Measurements from ENCODE around the gene PLXNC1. TPM values are rescaled to one million over a fixed set of nuclear protein-coding genes. Genes with fewer than 3 reads are reported as not detected.

Gene PLXNC1
- total RNA-seq, 2 experiments from 2014 or later: 40.6 to 44.3 TPM

GRCh38 chr12:94231709-94232108 lies 83.3 kb downstream of the PLXNC1 start:
- ATAC-seq (ENCODE audit: low read depth) (no peak), DNase-seq (no peak)
- POLR2A ChIA-PET: no interaction called here
- H3K4me1 Mint-ChIP-seq: peaks cover 14% of the 10 kb centered on the region
- H3K4me3 Mint-ChIP-seq: no peak overlapping the region
- H3K36me3 Mint-ChIP-seq: peaks cover 60% of the 10 kb centered on the region
- H3K9me3 Mint-ChIP-seq: no peaks in the 10 kb centered on the region
- no peak overlapping the region for H3K27ac Mint-ChIP-seq
- H3K27me3 Mint-ChIP-seq: no peaks in the 10 kb centered on the region

- ATAC-seq (ENCODE audit: low read depth): no peak
- POLR2A ChIA-PET: no interaction called here
- no peak for DNase-seq
- Mint-ChIP-seq H3K4me3 (no peak overlapping the region), H3K9me3 (no peaks in the 10 kb centered on the region), H3K36me3 (peaks cover 63% of the 10 kb centered on the region), H3K4me1 (peaks cover 9% of the 10 kb centered on the region), H3K27ac (no peak overlapping the region), H3K27me3 (no peaks in the 10 kb centered on the region)
Measured at GRCh38 chr12:94235848-94236247, 87.5 kb downstream of the PLXNC1 start.

- Mint-ChIP-seq H3K27me3 (no peaks in the 10 kb centered on the region), H3K4me1 (peaks cover 22% of the 10 kb centered on the region), H3K27ac (no peak overlapping the region), H3K9me3 (no peaks in the 10 kb centered on the region), H3K36me3 (peaks cover 68% of the 10 kb centered on the region), H3K4me3 (no peak overlapping the region)
- no peak for ATAC-seq (ENCODE audit: low read depth)
- POLR2A ChIA-PET: no interaction called here
- DNase-seq: no peak
Measured at GRCh38 chr12:94239332-94239993, 91.1 kb downstream of the PLXNC1 start.

- POLR2A ChIA-PET: no interaction called here
Measured at GRCh38 chr12:94240171-94240570, 91.8 kb downstream of the PLXNC1 start.

GRCh38 chr12:94242901-94243300 lies 94.5 kb downstream of the PLXNC1 start:
- H3K4me3 Mint-ChIP-seq: no peak overlapping the region
- POLR2A ChIA-PET: interaction anchor here (1.5 kb wide), 1 partner anchor 20 kb away, joined by 3 read pairs; no protein-coding TSS in a partner anchor
- H3K9me3 Mint-ChIP-seq: no peaks in the 10 kb centered on the region
- DNase-seq: no peak
- peaks cover 72% of the 10 kb centered on the region for H3K36me3 Mint-ChIP-seq
- peaks cover 39% of the 10 kb centered on the region for H3K4me1 Mint-ChIP-seq
- H3K27ac Mint-ChIP-seq: no peak overlapping the region
- ATAC-seq (ENCODE audit: low read depth): no peak
- no peaks in the 10 kb centered on the region for H3K27me3 Mint-ChIP-seq

More at GRCh38 chr12:94240171-94240570, 91.8 kb downstream of the PLXNC1 start:
- Mint-ChIP-seq H3K27me3 (no peaks in the 10 kb centered on the region), H3K4me3 (no peak overlapping the region), H3K36me3 (peaks cover 70% of the 10 kb centered on the region), H3K9me3 (no peaks in the 10 kb centered on the region), H3K27ac (no peak overlapping the region), H3K4me1 (peaks cover 29% of the 10 kb centered on the region)
- no peak for ATAC-seq (ENCODE audit: low read depth)
- no peak for DNase-seq

- Mint-ChIP-seq H3K9me3 (no peaks in the 10 kb centered on the region), H3K4me3 (peak overlapping the region; percentile 70), H3K27ac (peak overlapping the region; percentile 79), H3K4me1 (peaks cover 39% of the 10 kb centered on the region), H3K27me3 (no peaks in the 10 kb centered on the region), H3K36me3 (peaks cover 75% of the 10 kb centered on the region)
- DNase-seq (peak; percentile 65), ATAC-seq (ENCODE audit: low read depth) (peak; percentile 98)
- POLR2A ChIA-PET: no interaction called here
Measured at GRCh38 chr12:94244165-94245133, 96.1 kb downstream of the PLXNC1 start.

- peak overlapping the region; percentile 59 for H3K27ac Mint-ChIP-seq
- peaks cover 37% of the 10 kb centered on the region for H3K4me1 Mint-ChIP-seq
- ATAC-seq (ENCODE audit: low read depth) (no peak), DNase-seq (no peak)
- peak overlapping the region; percentile 2 for H3K4me3 Mint-ChIP-seq
- H3K36me3 Mint-ChIP-seq: peaks cover 76% of the 10 kb centered on the region
- H3K9me3 Mint-ChIP-seq: no peaks in the 10 kb centered on the region
- H3K27me3 Mint-ChIP-seq: no peaks in the 10 kb centered on the region
- POLR2A ChIA-PET: interaction anchor here (0.6 to 1.2 kb wide), 2 partner anchors 17 to 40 kb away, joined by 3 read pairs; no protein-coding TSS in a partner anchor
Measured at GRCh38 chr12:94245631-94246383, 97.4 kb downstream of the PLXNC1 start.

- Mint-ChIP-seq H3K27ac (no peak overlapping the region), H3K4me1 (peaks cover 37% of the 10 kb centered on the region), H3K27me3 (no peaks in the 10 kb centered on the region), H3K36me3 (peaks cover 70% of the 10 kb centered on the region), H3K9me3 (no peaks in the 10 kb centered on the region), H3K4me3 (no peak overlapping the region)
- POLR2A ChIA-PET: no interaction called here
- DNase-seq (no peak), ATAC-seq (ENCODE audit: low read depth) (no peak)
Measured at GRCh38 chr12:94247246-94247645, 98.9 kb downstream of the PLXNC1 start.

GRCh38 chr12:94248582-94248981 lies 100.2 kb downstream of the PLXNC1 start:
- Mint-ChIP-seq H3K4me1 (peaks cover 32% of the 10 kb centered on the region), H3K36me3 (peaks cover 76% of the 10 kb centered on the region), H3K27me3 (no peaks in the 10 kb centered on the region), H3K27ac (no peak overlapping the region), H3K4me3 (no peak overlapping the region), H3K9me3 (no peaks in the 10 kb centered on the region)
- POLR2A ChIA-PET: no interaction called here
- ATAC-seq (ENCODE audit: low read depth): no peak
- DNase-seq: no peak

- H3K4me1 Mint-ChIP-seq: peaks cover 18% of the 10 kb centered on the region
- H3K36me3 Mint-ChIP-seq: peaks cover 72% of the 10 kb centered on the region
- DNase-seq (no peak), ATAC-seq (ENCODE audit: low read depth) (no peak)
- H3K27me3 Mint-ChIP-seq: no peaks in the 10 kb centered on the region
- no peak overlapping the region for H3K27ac Mint-ChIP-seq
- POLR2A ChIA-PET: no interaction called here
- H3K9me3 Mint-ChIP-seq: no peaks in the 10 kb centered on the region
- no peak overlapping the region for H3K4me3 Mint-ChIP-seq
Measured at GRCh38 chr12:94250130-94250529, 101.8 kb downstream of the PLXNC1 start.

GRCh38 chr12:94254270-94254669 lies 105.9 kb downstream of the PLXNC1 start:
- Mint-ChIP-seq H3K9me3 (no peaks in the 10 kb centered on the region), H3K27ac (no peak overlapping the region), H3K4me3 (no peak overlapping the region), H3K4me1 (peaks cover 2% of the 10 kb centered on the region), H3K27me3 (no peaks in the 10 kb centered on the region), H3K36me3 (peaks cover 65% of the 10 kb centered on the region)
- DNase-seq (no peak), ATAC-seq (ENCODE audit: low read depth) (no peak)
- POLR2A ChIA-PET: interaction anchor here (1.1 kb wide), 1 partner anchor 9 kb away, joined by 4 read pairs; no protein-coding TSS in a partner anchor

GRCh38 chr12:94255006-94255405 lies 106.6 kb downstream of the PLXNC1 start:
- no peaks in the 10 kb centered on the region for H3K27me3 Mint-ChIP-seq
- H3K9me3 Mint-ChIP-seq: no peaks in the 10 kb centered on the region
- no peak overlapping the region for H3K4me3 Mint-ChIP-seq
- DNase-seq (no peak), ATAC-seq (ENCODE audit: low read depth) (no peak)
- H3K4me1 Mint-ChIP-seq: peaks cover under 1% of the 10 kb centered on the region
- peaks cover 61% of the 10 kb centered on the region for H3K36me3 Mint-ChIP-seq
- POLR2A ChIA-PET: no interaction called here
- H3K27ac Mint-ChIP-seq: no peak overlapping the region

GRCh38 chr12:94255428-94255827 lies 107.1 kb downstream of the PLXNC1 start:
- POLR2A ChIA-PET: no interaction called here
- H3K4me1 Mint-ChIP-seq: no peaks in the 10 kb centered on the region
- no peaks in the 10 kb centered on the region for H3K9me3 Mint-ChIP-seq
- ATAC-seq (ENCODE audit: low read depth): no peak
- no peak overlapping the region for H3K4me3 Mint-ChIP-seq
- no peak overlapping the region for H3K27ac Mint-ChIP-seq
- peaks cover 59% of the 10 kb centered on the region for H3K36me3 Mint-ChIP-seq
- no peak for DNase-seq
- H3K27me3 Mint-ChIP-seq: no peaks in the 10 kb centered on the region

Measured in activated naive CD8-positive, alpha-beta T cell treated with anti-CD3 and anti-CD28 coated beads, Interleukin-2, amount 10 ng/mL, durations not matched to agents 7 days and 5 days (primary cell).